NCI-H1048 (cell line): ENCODE measurements around the gene AGRN.
A peak's percentile ranks its signal among the peaks of the same experiment; 100 is the strongest.
"Not testable (repeated sequence)": the region's sequence is repeated elsewhere in the genome, so short reads cannot be mapped to it uniquely, and the experiment has no call there.

Experiments
- DNase-seq: peaks from one replicate; lab custom pipeline; 2025; lab: John Stamatoyannopoulos, UW

The AGRN gene

DNA sequence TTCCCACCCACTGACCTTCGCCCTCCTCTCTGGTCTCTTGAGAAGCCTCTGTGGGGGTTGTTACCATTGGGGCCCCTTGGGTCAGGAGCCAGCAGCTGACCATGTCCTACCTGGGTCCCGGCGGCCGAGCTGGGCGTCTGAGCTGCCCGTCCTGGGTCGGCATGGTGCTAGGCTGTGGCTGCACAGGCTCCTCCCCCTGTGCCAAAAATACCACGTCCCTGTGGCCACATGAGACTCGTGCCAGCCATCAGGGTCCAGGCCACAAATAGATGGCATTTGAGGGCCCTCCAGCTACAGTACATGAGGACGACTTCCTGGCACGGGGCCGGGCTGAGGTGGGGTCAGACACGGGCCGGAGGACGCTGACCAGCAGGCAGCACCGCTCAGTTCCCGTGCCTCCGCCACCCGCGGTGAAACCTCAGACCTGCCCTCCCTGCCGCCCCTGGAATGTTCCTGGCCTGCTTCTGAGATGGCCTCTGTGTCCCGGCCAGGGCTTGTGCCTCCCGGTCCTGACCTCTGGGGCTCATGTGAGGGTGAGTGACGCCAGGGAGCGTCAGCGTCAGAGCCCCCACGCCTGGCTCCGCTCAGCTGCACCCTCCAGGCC, 37.9 kb upstream of the AGRN start, which contains the start of gene PERM1:
Gene PERM1, minus strand, starts transcription at position 139 of the 604 bp plus-strand sequence. CDS start 1,064 bp downstream, outside the sequence.
- no peak for DNase-seq

DNA sequence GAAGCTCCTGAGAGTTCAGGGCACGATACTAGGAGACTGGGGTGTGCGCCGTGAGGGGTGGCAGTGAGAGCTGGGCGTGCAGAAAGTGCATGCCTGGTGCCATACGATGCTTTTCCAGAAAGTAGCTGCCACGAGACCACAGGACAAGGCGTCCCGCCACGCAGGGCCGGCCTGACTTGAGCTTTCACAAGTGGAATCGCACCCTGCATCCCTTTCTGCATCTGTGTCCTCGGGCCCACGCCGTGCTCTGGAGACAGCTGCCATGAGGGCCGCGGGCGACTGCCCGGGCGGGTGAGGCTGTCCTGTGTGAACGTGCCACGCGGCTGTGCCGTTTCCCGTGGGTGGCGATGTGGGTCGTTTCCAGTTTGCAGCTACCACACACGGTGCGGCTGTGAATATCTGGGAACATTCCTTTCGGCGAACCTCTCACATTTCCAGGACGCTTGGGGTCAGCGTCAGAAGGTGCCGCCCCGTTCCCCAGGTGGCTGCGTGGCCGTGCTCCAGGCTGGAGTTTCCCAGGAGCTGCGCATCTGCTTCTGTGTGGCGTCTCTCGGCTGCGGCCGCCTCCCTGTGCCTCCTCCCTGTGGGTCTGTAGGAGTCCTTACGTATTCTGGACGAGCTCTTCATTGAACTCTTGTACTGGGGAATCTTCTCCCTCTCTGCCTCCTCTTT, 37.0 kb upstream of the AGRN start:
- no peak for DNase-seq

DNA sequence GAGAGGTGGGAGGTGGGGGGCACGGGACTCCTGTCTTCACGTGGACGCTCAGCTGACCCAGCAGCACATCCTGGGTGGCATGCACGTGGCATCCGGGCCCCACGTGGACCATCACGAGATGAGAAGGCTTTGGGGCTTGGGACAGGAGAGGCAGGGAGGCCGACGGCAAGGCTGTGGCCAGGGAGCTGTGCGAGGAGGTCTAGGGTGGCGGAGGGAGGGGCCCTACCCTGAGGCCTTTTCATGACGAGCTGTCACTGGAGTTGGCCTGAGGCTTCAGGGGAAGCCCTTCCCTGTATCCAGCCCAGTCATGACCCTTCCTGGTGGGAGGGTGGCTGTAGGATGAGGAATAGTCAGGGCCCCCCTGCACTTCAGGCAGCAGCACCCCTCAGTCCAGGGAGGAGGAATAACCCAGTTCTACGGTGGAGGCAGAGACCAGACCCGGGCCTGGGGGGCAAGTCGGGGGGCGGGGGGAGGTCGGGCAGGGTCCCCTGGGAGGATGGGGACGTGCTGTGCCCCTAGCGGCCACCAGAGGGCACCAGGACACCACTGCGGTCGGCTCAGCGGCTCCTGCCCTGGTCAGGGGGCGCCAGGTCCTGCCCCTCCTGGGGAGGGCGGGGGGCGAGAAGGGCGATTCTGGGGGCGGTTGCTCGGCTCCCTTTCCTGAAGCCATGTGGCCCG, 36.0 kb upstream of the AGRN start:
- no peak for DNase-seq

DNA sequence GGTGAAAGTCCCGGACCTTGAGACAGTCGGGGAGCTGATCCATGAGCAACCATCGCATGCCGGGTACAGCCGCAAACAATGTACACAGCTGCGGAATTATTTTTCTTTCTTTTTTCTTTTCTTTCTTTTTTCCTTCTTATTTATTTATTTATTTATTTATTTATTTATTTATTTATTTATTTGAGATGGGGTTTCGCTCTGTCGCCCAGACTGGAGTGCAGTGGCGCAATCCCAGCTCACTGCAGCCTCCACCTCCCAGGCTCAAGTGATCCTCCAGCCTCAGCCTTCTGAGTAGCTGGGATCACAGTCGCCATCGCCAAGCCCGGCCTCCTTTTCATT, 35.5 kb upstream of the AGRN start:
- no peak for DNase-seq

DNA sequence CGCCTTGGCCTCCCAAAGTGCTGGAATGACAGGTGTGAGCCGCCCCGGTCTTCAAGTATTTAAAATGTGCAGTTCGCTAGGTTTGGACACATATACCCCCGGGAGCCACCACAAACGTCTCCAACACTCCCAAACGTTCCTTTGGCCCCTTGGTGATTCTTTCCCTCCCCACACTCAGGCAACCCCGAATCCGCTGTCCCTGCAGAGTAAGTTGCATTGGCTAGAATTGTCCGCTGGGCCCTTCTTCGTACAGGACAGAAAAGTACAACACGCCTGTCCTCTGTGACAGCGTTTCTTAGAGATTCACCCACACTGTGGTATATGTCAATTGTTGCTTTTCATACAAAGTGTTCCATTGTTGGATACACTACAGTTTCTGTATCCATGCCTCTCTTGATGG, 34.8 kb upstream of the AGRN start:
- DNase-seq, result no peak

DNA sequence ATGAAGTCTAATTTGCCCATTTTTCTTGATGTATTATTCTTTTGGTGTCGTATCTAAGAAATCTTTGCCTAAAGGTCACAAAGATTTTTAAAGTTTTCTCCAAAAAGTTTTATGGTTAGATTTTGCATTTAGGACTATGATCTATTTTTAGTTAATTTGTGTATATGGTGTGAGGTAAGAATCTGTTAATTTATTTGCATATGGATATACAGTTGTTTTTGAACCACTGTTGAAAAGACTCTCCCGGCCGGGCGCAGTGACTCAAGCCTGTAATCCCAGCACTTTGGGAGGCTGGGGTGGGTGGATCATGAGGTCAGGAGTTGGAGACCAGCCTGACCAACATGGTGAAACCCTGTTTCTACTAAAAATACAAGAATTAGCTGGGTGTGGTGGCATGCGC, 31.9 kb upstream of the AGRN start:
- DNase-seq, result not testable (repeated sequence)

DNA sequence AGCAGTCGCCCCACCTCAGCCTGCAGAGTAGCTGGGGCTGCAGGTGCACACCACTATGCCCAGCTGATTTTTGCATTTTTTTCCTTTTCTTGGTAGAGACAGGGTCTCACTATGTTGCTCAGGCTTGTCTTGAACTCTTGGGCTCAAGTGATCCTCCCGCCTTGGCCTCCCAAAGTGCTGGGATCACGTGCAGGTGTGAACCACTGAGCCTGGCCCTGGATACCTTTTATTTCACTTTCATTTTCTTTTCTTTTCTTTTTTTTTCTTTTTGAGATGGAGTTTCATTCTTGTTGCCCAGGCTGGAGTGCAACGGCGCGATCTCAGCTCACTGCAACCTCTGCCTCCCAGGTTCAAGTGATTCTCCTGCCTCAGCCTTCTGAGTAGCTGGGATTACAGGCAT, 28.6 kb upstream of the AGRN start:
- DNase-seq, result not testable (repeated sequence)

DNA sequence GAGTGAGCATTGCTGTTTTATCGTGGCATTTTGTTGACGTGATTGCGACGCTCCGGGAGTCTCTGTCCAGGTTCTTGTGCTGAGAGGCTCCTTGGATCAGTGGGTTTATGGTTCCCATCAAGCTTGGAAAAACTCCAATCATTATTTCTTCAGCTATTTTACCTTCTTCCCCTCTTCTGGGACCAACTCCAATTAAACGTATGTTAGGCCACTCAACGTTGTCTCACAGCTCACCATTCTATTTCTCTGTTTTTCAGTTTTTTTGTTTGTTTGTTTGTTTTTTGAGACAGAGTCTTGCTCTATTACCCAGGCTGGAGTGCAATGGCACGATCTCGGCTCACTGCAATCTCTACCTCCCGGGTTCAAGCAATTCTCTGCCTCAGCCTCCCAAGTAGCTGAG, 28.0 kb upstream of the AGRN start:
- no peak for DNase-seq

DNA sequence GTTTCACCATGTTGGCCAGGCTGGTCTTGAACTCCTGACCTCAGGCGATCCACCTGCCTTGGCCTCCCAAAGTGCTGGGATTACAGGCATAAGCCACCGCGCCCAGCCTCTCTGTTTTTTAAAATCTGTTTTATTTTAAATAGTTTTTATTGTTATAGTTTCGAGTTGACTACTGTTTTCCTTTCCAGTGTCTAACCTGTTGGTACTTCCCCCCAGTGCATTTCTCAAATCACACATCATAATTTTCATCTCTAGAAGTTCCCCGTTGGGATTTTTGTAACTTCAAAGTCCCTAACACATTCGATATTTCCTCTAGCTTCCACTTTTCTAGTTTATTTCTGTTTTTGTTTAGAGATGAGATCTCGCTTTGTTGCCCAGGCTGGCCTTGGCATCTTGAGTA, 27.6 kb upstream of the AGRN start:
- DNase-seq, result no peak

DNA sequence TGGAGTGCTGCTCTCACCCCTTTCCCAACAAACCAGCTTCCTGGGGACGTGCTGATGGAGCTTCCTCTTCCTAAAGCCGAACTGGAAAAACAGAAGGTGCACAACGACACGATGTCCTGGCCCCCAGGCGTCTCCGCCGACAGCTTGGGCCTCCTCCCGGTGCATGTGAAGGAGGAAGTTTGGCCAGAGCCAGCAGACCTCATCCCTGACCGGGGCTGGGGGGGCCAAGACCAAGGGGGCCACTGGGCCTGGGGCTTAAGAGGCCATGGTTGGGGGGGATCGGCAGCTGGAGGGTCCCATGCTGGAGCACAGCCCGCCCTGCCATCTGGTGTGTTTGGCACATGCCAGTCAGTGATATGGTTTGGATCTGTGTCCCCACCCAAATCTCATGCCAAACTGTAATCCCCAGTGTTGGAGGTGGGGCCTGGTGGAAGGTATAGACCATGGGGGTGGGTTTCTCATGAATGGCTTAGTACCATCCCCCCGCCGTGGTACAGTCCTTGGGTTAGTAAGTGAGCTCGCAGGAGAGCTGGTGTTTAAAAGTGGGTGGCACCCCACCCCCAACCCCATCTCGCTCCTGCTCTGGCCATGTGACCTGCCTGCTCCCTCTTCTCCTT, 26.4 kb upstream of the AGRN start:
- no peak for DNase-seq

DNA sequence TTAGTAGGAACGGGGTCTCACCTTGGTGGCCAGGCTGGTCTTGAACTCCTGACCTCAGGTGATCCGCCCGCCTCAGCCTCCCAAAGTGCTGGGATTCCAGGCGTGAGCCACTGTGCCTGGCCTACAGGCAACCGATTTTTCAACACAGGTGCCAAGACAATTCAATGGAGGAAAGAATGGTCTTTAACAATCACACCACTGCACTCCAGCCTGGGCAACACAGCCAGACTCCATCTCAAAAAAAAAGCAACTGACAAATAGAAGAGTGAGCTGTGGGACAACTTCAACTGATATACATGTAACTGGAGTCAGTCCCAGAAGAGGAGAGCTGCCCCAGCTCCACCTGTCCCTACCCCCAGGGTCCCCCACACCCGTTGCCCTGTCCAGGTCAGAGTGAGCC, 25.4 kb upstream of the AGRN start:
- DNase-seq, result not testable (repeated sequence)

DNA sequence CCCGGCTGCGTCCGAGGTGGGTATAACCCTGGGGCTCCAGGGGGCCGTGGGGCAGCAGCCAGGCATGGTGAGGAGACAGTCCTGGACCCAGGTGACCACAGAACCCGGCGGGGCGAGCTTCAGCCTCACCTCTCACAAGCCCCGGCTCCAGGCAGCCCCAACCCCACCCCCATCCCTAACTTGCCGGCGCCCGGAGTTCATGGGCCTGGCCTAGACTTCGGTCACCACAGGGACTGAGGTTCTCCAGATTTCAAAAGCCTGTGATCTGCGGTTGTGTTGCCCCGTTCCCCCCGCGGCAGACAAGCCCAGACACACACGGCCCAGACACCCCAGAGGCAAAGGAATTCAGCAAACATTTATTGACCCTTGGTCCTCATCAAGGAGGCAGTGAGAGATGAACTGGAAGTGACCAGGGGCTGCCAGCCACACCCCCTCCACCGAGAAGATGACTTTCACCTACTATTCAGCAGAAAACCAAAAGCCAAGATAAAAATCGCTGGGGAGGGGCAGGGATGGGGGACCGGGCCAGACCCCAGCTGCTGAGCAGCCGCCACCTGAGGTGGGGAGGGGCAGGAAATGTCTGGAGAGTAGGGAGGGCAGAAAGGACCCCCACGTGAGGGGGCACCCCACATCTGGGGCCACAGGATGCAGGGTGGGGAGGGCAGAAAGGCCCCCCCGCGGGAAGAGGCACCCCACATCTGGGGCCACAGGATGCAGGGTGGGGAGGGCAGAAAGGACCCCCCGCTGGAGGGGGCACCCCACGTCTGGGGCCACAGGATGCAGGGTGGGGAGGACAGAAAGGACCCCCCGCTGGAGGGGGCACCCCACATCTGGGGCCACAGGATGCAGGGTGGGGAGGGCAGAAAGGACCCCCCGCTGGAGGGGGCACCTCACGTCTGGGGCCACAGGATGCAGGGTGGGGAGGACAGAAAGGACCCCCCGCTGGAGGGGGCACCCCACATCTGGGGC, 24.0 kb upstream of the AGRN start:
- DNase-seq, result no peak

DNA sequence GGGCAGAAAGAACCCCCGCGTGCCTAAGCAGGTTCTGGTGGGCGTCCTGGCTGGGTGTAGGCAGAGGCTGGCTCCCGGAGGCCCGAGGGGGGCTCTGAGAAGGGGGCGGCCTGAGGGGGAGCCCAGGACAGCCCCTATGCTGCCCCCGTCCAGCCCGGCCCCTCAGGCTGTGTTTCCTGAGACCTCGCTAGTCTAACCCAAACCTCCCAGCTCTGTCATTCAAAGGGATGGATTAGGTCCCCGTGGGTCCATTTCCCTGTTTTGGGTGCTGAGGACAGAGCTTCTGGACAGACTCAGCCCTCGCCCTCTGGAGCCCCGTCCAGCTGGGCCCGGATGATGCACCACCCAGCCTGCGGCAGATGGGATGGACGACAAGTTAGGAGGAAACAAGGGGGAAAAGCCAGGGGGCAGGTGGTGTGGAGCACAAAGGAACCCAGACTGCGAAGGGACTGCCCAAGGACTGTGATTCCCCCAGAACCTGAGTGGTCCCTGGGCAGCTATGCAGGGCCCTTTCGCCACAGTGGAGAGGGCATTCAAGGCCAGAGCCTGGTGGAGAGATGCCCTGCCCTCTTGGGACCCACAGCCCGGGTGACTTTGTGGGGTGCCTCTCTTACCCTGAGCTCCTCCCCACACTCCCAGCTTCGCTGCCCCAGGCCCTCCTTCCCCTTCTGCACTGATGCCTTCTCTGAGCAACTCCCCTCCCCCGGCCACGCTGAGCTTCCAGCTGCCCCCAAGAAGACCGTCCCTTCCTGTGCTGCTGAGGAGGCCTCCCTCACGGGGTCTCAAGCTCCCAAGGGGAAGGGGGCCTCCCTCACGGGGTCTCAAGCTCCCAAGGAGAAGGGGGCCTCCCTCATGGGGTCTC, 22.8 kb upstream of the AGRN start:
- no peak for DNase-seq

DNA sequence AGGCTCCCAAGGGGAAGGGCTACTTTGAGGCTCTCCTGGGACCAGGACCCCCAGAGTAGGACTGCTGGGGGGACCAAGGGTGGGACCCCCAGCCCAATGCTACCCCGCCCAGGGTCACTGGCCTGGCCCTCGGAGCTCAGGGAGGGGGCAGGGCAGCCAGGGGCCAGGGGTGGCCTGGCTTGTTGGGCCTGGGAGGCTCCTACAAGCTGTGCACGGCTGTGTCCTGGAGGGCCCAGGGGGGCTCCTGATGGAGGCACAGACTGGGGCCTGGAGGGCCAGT, 22.3 kb upstream of the AGRN start:
- no peak for DNase-seq

DNA sequence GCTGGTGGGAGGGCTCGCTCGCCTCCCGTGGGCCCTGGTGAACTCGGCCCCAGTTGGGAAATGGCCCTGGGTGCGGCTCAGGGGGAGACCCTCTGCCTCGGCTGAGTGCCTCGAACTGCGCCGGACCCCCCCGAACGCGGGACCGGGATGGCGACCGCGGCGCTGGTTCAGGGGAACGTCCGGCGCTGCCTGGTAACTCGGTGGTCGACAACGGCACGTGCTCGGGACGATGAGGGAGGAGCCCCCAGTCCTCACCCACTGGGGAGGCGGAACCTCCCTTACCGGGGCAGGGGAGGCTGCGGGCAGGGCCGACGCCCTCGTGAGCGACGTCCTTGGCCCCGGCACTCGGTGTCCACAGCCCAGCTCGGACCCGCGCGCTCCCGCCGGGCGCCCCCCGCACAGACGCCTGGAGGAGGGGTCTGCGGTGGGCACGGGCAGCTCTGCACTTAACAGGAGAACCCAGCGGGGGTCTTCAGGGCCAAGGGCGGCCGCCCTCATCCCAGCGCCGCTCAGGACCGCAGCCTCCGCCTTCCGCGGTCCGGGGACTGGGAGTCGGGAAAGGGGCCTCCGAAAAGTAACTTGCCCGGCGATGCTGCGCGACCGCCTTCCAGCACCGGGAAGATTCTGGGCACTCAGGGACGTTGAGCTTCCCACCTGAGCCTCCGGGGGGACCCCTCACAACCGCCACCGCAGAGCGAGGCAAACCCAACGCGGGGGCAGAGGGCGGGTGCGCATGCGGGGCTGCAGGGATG, 21.8 kb upstream of the AGRN start:
- no peak for DNase-seq

DNA sequence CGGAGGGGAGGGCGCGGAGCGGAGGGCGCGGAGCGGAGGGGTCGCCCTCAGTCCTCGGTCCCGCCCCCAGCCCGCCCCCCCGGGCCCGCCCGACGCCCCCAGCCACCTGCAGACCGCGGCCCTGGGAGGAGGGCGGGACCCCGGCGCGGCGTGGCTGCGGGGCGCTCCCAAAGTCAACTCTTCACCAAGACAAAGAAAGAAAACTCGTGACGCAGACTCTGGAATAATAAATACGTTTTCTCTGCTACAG, 21.2 kb upstream of the AGRN start:
- DNase-seq, result no peak

DNA sequence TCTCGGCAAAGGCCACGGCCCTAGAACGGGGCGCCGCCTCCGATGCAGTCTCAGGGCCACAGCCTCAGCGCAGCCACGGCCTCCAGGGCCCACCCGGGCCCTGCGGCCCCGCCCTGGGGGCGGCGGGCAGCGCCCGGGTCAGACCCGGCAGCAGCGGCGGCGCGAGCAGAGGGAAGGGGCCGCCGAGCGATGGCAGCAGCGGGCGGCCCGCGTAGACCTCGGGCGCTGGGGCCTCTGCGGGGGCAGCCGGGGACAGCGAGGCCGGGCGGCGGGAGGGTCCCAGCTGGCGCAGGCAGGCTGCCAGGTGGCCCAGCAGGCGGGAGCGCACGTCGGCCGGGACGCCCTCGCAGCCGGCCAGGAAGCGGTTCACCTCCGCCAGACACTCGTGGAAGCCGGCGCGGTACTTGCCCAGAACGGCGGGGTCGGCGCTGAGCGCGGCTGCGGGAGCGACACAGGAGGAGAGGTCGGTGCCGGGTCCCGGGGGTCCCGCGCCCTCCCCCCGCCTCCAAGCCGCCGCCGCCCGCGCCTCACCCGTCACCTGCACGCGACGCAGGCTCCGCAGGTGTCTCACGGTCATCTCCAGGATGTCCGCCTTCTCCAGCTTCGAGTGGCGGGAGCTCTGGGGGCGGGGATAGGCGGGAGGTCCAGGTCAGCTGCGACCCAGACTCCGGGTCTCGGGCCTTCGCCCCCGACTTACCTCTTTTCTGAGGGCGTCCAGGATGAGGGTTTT, 20.8 kb upstream of the AGRN start:
- DNase-seq, result no peak

DNA sequence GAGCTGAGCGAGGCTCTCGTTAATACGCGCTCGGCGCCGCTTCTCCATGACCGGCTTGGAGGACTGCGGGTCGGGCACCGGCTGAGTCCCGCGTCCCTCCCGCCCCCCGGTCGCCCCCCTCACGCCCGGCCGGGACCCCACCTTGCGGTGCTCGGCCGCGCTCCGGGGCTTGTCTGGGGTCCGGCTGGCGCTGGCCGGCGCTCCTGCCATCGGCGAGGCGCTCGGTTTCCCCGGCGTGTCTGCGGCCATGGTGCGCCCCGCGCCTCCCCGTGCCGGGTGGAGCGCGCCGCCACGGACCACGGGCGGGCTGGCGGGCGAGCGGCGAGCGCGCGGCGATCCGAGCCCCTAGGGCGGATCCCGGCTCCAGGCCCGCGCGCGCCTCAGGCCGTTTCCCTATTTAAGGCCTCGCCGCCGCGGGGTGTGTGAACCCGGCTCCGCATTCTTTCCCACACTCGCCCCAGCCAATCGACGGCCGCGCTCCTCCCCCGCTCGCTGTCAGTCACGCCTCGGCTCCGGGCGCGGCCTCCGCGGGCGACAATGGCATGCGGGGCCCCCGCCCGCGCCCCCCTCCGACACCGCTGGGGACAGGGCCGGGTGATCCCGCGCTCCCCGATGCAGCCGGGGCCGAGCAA, 20.1 kb upstream of the AGRN start, which contains the start of gene HES4:
Gene HES4, minus strand, starts transcription at position 373 of the 632 bp plus-strand sequence. Its CDS starts 124 bp downstream, at position 249.
- peak; percentile 73 for DNase-seq

DNA sequence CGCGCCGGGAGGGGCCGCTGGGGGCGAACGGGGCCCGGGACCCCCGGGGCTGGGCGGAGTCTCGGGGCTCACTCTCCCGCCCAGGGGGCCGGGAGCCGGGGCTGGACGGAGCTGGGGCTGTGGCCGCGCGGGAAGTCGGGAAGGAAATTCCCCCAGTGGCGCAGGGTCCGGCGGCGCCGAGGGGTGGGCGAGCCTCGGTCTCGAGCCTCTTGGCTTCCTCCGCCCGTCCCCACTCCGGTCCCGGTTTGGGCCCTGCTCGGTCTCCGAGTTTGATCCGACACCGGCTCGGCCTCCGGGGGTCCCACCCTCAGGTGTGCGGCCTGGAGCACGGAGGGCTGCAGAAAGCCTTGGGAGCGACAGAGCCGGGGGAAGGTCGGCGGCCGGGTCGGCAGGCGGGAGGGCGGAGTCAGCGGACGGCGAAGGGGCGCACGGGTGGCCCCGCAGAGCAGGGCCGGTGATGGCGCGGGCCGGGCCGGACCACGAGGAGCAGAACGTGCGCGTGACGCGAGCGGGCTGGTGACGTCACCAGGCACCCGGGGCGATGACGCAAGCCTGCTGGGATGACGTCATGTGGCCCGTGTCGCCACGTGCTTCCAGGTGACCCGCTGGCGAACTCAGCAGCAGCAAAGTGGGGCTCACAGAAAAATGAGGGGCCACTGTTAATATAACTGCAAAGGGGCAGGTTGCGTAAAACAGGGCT, 19.4 kb upstream of the AGRN start:
- peak; percentile 73 for DNase-seq
